ENCODE measurements around the gene LAMB4. TPM values are rescaled to one million over a fixed set of nuclear protein-coding genes. Genes with fewer than 3 reads are reported as not detected.

LAMB4 gene
- total RNA-seq, 1 donor from 2014 or later: 1.1 TPM

GRCh38 chr7:108132551-108133265, 2.5 kb upstream of the LAMB4 start:
- Mint-ChIP-seq H3K36me3 (ENCODE audit: low read depth, unreplicated experiment) (no peaks in the 10 kb centered on the region), H3K27ac (ENCODE audit: unreplicated experiment) (no peak overlapping the region), H3K4me3 (ENCODE audit: unreplicated experiment) (no peak overlapping the region), H3K27me3 (ENCODE audit: unreplicated experiment) (no peaks in the 10 kb centered on the region), H3K4me1 (ENCODE audit: unreplicated experiment) (peaks cover 9% of the 10 kb centered on the region), H3K9me3 (ENCODE audit: unreplicated experiment) (no peaks in the 10 kb centered on the region)
- no peak for DNase-seq (ENCODE audit: low spot score)
- no peak for TF ChIP-seq CTCF (IDR thresholded peaks at IDR 0.05; ENCODE audit: unreplicated experiment)

DNA sequence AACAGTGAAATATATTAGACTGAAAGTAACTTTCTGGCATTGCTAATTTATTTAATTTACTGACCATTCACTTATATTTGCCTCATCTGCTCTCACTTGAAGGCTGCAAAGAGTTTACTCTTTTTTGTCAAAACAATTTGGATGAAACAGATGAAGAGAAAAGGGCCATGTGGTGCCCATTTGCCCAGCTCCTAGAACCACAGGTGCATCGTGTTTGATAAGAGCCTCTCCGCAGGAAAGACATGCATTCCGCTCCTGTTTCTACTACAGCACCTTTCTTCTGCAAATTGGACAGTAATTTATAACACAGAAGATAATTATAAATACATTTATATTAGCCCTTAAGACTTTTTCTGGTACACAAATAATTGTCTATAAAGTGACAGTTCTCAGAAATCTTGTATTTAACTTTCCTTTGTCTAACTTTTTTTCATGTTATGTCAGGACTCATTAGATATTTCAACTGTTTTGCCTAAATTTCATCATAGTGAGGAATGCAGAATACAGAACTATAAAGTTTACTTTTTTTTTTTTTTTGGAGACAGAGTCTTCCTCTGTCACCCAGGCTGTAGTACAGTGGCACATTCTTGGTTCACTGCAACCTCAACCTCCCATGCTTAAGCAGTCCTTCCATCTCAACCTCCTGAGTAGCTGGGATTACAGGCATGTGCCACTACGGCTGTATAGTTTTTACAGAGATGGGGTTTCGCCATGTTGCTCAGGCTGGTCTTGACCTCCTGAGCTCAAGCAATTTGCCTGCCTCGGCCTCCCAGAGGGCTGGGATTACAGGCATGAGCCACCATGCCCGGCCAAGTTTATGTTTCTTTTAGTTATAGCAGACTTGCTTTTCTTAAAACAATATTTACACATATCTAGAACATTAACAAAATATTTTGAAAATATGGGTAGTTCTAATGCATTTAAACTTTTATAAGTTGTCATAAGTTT, 869 bp downstream of the LAMB4 start:
- Mint-ChIP-seq H3K27me3 (ENCODE audit: unreplicated experiment) (no peaks in the 10 kb centered on the region), H3K4me1 (ENCODE audit: unreplicated experiment) (peaks cover 6% of the 10 kb centered on the region), H3K36me3 (ENCODE audit: low read depth, unreplicated experiment) (no peaks in the 10 kb centered on the region), H3K27ac (ENCODE audit: unreplicated experiment) (no peak overlapping the region), H3K9me3 (ENCODE audit: unreplicated experiment) (no peaks in the 10 kb centered on the region), H3K4me3 (ENCODE audit: unreplicated experiment) (no peak overlapping the region)
- no peak for DNase-seq (ENCODE audit: low spot score)
- no peak for TF ChIP-seq CTCF (IDR thresholded peaks at IDR 0.05; ENCODE audit: unreplicated experiment)

DNA sequence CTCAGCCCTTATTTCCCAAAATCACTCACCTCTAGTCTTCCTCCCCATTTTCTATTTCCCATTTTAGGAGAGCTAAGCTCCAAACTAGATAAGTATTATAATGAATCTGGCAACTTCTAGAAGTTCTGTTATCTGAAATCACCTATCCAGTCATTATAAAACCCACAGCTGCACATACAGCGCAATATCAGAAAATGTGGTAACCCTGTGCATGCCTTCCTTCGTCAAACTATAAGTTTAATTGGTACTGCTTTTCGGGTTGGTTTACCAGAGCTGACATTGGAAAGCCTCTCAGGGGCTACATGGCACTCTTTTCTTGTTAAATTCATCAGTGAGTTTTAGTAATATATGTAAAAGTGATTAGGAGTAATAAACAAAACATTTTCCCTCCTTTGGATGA, 1.6 kb downstream of the LAMB4 start:
- Mint-ChIP-seq H3K9me3 (ENCODE audit: unreplicated experiment) (no peaks in the 10 kb centered on the region), H3K4me3 (ENCODE audit: unreplicated experiment) (no peak overlapping the region), H3K27me3 (ENCODE audit: unreplicated experiment) (no peaks in the 10 kb centered on the region), H3K36me3 (ENCODE audit: low read depth, unreplicated experiment) (no peaks in the 10 kb centered on the region), H3K27ac (ENCODE audit: unreplicated experiment) (no peak overlapping the region), H3K4me1 (ENCODE audit: unreplicated experiment) (peaks cover 6% of the 10 kb centered on the region)
- no peak for DNase-seq (ENCODE audit: low spot score)
- TF ChIP-seq CTCF (IDR thresholded peaks at IDR 0.05; ENCODE audit: unreplicated experiment): no peak

DNA sequence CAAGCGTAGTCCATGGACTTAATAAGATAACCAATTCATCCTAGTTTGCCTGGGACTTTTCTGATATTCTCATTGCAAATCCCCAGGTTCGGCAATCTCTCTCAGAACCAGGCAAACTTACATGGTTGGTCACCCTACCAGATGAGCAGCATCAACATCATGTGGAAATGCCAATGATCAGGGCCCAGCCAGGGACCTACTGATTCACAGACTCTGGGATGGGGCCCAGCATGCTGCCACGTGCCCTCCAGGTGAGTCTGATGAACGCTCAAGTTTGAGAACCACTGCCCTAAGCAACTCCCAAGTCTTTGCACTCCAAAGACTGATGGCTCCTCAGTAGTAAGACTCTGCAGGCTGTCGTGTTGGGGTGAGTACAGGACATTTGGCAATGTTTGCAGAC, 2.7 kb downstream of the LAMB4 start:
- DNase-seq (ENCODE audit: low spot score): no peak
- Mint-ChIP-seq H3K27ac (ENCODE audit: unreplicated experiment) (no peak overlapping the region), H3K36me3 (ENCODE audit: low read depth, unreplicated experiment) (no peaks in the 10 kb centered on the region), H3K27me3 (ENCODE audit: unreplicated experiment) (no peaks in the 10 kb centered on the region), H3K4me1 (ENCODE audit: unreplicated experiment) (peaks cover 4% of the 10 kb centered on the region), H3K9me3 (ENCODE audit: unreplicated experiment) (no peaks in the 10 kb centered on the region), H3K4me3 (ENCODE audit: unreplicated experiment) (no peak overlapping the region)
- TF ChIP-seq CTCF (IDR thresholded peaks at IDR 0.05; ENCODE audit: unreplicated experiment): no peak

DNA sequence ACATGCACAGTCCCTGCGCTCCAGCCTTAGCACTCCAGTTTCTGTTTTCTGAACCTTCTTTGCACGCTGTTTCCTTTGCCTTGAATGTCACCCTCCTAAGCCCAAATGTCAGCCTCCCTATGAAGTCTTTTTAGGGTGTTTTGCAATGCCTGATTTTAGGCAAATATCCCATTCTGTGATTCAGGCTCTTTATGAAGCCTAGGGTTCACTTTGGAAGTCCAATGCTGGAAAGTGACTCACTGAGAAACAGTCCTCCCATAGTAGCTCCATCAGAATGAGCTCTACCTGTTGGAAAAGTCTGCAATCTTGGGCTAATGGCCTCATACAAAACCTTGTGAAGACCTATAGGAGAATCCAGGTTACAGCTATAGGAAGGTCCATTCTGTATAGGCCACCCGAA, 5.3 kb downstream of the LAMB4 start:
- H3K27me3 Mint-ChIP-seq (ENCODE audit: unreplicated experiment): no peaks in the 10 kb centered on the region
- no peaks in the 10 kb centered on the region for H3K4me1 Mint-ChIP-seq (ENCODE audit: unreplicated experiment)
- H3K27ac Mint-ChIP-seq (ENCODE audit: unreplicated experiment): no peak overlapping the region
- no peaks in the 10 kb centered on the region for H3K9me3 Mint-ChIP-seq (ENCODE audit: unreplicated experiment)
- no peak for DNase-seq (ENCODE audit: low spot score)
- no peak overlapping the region for H3K4me3 Mint-ChIP-seq (ENCODE audit: unreplicated experiment)
- no peaks in the 10 kb centered on the region for H3K36me3 Mint-ChIP-seq (ENCODE audit: low read depth, unreplicated experiment)
- TF ChIP-seq CTCF (IDR thresholded peaks at IDR 0.05; ENCODE audit: unreplicated experiment): no peak
